Esophagus squamous epithelium (tissue), 4 donors: ENCODE results near the gene PLG.
"Not testable (repeated sequence)": the region's sequence is repeated elsewhere in the genome, so short reads cannot be mapped to it uniquely, and the experiment has no call there.

ENCODE experiments used
- POLR2A ChIP-seq, 4 donors: fragments of 450-650 bp; IDR thresholded peaks; one replicate each; pipeline ENCODE4 v1.6.1; 2017; ENCODE audit warnings: antibody characterized with exemption in 4 of 4, mild to moderate bottlenecking in 4 of 4, moderate library complexity in 3 of 4
- TF ChIP-seq, protein P1 (sequence below), 6 experiments: fragments of 450-650 bp in 4 of 6; fragments of 200-600 bp in 2 of 6; sonication (generic) in 2 of 6; IDR thresholded peaks; one replicate each; pipeline ENCODE4 v1.5.1; 2016 to 2019; ENCODE audit warnings: antibody characterized with exemption in 6 of 6, mild to moderate bottlenecking in 4 of 6, moderate library complexity in 4 of 6

DNA sequence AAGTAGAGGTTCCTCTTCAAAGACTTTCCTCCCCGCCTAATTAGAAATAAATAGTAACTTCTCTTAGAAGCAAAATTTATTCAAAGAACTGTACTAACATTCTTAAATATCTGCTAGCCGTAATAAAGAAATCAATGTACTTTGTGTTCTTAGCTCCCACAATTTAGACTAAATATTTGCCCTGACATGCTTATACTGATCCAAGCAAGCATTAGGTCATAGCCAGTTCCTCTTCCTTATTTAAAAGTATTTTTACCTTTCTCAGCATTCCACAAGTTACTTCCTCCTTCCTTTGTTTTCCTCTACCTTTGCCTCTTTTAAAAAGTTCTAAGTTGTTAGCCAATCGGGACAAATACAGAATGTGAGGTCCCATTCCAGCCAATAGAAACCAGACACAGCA, 86.1 kb downstream of the PLG start:
- TF ChIP-seq, protein P1, sequence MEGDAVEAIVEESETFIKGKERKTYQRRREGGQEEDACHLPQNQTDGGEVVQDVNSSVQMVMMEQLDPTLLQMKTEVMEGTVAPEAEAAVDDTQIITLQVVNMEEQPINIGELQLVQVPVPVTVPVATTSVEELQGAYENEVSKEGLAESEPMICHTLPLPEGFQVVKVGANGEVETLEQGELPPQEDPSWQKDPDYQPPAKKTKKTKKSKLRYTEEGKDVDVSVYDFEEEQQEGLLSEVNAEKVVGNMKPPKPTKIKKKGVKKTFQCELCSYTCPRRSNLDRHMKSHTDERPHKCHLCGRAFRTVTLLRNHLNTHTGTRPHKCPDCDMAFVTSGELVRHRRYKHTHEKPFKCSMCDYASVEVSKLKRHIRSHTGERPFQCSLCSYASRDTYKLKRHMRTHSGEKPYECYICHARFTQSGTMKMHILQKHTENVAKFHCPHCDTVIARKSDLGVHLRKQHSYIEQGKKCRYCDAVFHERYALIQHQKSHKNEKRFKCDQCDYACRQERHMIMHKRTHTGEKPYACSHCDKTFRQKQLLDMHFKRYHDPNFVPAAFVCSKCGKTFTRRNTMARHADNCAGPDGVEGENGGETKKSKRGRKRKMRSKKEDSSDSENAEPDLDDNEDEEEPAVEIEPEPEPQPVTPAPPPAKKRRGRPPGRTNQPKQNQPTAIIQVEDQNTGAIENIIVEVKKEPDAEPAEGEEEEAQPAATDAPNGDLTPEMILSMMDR (IDR thresholded peaks at IDR 0.05) = not testable (repeated sequence)
- not testable (repeated sequence) for TF ChIP-seq POLR2A (IDR thresholded peaks at IDR 0.05)
